ENCODE measurements around the gene SLC26A5. TPM values are rescaled to one million over a fixed set of nuclear protein-coding genes. Genes with fewer than 3 reads are reported as not detected.

SLC26A5 gene
- total RNA-seq, 1 experiment from 2014 or later = 0.29 TPM

DNA sequence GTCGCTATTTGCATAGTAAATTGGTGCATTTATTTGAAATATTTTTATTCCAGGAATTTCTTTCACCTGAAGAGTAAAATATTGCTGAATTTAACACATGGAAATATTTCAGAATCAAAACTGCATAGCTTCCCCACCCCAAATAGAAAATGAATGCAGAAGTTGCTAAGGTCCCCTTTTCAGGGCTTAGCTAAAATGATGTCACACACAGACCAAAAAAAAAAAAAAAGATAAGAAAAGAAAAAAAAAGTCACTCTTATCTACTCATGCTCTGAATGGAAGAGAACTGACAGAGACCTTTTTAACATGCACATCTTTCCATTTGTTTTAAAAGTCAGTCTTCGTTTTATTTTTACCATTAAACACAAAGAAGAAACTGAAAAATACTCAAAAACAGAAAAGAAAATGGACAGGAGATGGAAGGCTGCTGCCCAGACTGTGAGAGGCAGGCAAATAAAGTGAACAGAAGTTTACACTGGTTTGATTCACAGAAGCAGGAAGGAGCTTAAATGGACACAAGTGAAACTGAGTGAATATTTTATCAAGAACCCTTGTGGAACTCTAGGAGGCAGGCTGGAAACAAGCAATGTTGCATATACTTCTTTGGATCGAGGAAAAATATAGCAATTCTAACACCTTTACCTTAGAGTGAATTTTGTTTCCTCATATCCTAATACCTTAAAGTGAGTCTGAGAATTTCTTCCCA, 66.6 kb downstream of the SLC26A5 start:
- no peaks in the 10 kb centered on the region for H3K36me3 ChIP-seq (ENCODE audit: low read depth, low read length)
- no peaks in the 10 kb centered on the region for H3K9me3 ChIP-seq (ENCODE audit: low read length)
- no TSS peak for BruUV-seq (replicated peaks)
- H3K4me3 ChIP-seq (ENCODE audit: low read length) = no peak overlapping the region
- H3K79me2 ChIP-seq (ENCODE audit: low read length) = no peaks in the 10 kb centered on the region
- no peak for ATAC-seq
- H3F3A ChIP-seq (ENCODE audit: low read length, unreplicated experiment) = no peaks in the 10 kb centered on the region
- intact Hi-C loops (cut with micrococcal nuclease) = no loop called here
- POLR2A ChIA-PET (ENCODE audit: unreplicated experiment) = interaction anchor here (0.7 kb wide), 1 partner anchor 11 kb away, joined by 4 read pairs; no protein-coding TSS in a partner anchor
- H3K4me2 ChIP-seq (ENCODE audit: low read length) = no peak overlapping the region
- no peak for TF ChIP-seq CTCF (conservative IDR thresholded peaks at IDR 0.05; ENCODE audit: low read depth, low read length)
- no peak for TF ChIP-seq EZH2phosphoT487 (IDR thresholded peaks at IDR 0.05; ENCODE audit: borderline replicate concordance, low read length)
- no peak for TF ChIP-seq EZH2 (IDR thresholded peaks at IDR 0.05; ENCODE audit: low read length, unreplicated experiment)
- no peak for DNase-seq
- H3K9me2 ChIP-seq (replicated peaks; ENCODE audit: low read length) = no peaks in the 10 kb centered on the region
- H2AFZ ChIP-seq (ENCODE audit: low read length) = no peak overlapping the region
- no peak overlapping the region for H3K27ac ChIP-seq (ENCODE audit: low read length)
- H3K27me3 ChIP-seq (ENCODE audit: low read length) = no peaks in the 10 kb centered on the region
- CTCF ChIA-PET = no interaction called here
- no peaks in the 10 kb centered on the region for H3K4me1 ChIP-seq (ENCODE audit: insufficient read depth, low read length)
- no peaks in the 10 kb centered on the region for H4K20me1 ChIP-seq (ENCODE audit: low read length)
- H3K9ac ChIP-seq (ENCODE audit: low read length) = no peak overlapping the region

DNA sequence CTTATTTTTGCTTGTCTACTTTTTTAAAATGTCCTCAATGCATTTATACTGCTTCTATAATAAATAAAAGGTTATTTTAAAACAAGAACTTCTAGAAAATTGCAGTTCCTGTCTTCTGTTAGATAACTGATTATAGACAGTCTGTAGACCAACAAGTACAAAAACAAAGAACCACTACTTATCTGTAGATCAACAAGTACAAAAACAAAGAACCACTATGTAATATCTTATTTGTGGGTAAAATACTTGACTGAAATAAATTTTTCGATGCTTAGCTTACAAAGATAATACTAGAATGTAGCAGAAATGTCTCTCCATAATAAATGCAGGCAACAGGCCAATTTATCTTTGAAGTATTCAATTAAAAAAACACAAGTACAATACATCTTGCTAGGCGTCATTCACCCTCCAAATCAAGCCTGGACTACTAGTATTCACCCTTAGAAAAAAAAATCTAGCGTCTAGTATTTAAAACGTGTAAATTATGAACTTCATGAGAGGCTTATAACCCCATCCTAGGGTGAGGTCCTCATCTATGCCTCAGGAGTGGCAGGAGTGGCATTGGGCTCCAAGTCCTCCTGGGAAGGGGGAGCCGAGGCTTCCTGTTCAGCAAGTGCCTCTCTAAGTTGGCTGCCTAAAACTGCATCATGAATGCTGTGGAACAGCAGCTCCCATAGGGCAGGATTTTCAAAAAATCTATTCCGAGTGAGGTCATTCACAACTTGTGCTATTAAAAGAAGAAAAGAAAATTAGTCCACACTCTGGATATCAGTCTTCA, 72.0 kb downstream of the SLC26A5 start:
- H3K27me3 ChIP-seq (ENCODE audit: low read length) = no peaks in the 10 kb centered on the region
- CTCF ChIA-PET = no interaction called here
- H3K9me2 ChIP-seq (replicated peaks; ENCODE audit: low read length) = no peaks in the 10 kb centered on the region

More for the DNA sequence above, 72.0 kb downstream of the SLC26A5 start:
- Histone ChIP-seq H3K4me1 (ENCODE audit: insufficient read depth, low read length) (no peaks in the 10 kb centered on the region), H3K4me3 (ENCODE audit: low read length) (no peak overlapping the region), H2AFZ (ENCODE audit: low read length) (no peak overlapping the region), H3K4me2 (ENCODE audit: low read length) (no peak overlapping the region), H3F3A (ENCODE audit: low read length, unreplicated experiment) (no peaks in the 10 kb centered on the region), H3K36me3 (ENCODE audit: low read depth, low read length) (peaks cover 5% of the 10 kb centered on the region; the same call in 1 of the 2 replicates), H3K9me3 (ENCODE audit: low read length) (no peaks in the 10 kb centered on the region), H3K9ac (ENCODE audit: low read length) (no peak overlapping the region), H4K20me1 (ENCODE audit: low read length) (no peaks in the 10 kb centered on the region), H3K79me2 (ENCODE audit: low read length) (no peaks in the 10 kb centered on the region), H3K27ac (ENCODE audit: low read length) (no peak overlapping the region)
- ATAC-seq = no peak
- BruUV-seq (replicated peaks) = no TSS peak
- no peak for TF ChIP-seq EZH2 (IDR thresholded peaks at IDR 0.05; ENCODE audit: low read length, unreplicated experiment)
- TF ChIP-seq CTCF (conservative IDR thresholded peaks at IDR 0.05; ENCODE audit: low read depth, low read length) = no peak
- TF ChIP-seq EZH2phosphoT487 (IDR thresholded peaks at IDR 0.05; ENCODE audit: borderline replicate concordance, low read length) = no peak
- intact Hi-C loops (cut with micrococcal nuclease) = no loop called here
- POLR2A ChIA-PET (ENCODE audit: unreplicated experiment) = no interaction called here
- no peak for DNase-seq
